Measurements from ENCODE around the gene CATSPER1.
"Not testable (repeated sequence)": the region's sequence is repeated elsewhere in the genome, so short reads cannot be mapped to it uniquely, and the experiment has no call there.

Gene CATSPER1

DNA sequence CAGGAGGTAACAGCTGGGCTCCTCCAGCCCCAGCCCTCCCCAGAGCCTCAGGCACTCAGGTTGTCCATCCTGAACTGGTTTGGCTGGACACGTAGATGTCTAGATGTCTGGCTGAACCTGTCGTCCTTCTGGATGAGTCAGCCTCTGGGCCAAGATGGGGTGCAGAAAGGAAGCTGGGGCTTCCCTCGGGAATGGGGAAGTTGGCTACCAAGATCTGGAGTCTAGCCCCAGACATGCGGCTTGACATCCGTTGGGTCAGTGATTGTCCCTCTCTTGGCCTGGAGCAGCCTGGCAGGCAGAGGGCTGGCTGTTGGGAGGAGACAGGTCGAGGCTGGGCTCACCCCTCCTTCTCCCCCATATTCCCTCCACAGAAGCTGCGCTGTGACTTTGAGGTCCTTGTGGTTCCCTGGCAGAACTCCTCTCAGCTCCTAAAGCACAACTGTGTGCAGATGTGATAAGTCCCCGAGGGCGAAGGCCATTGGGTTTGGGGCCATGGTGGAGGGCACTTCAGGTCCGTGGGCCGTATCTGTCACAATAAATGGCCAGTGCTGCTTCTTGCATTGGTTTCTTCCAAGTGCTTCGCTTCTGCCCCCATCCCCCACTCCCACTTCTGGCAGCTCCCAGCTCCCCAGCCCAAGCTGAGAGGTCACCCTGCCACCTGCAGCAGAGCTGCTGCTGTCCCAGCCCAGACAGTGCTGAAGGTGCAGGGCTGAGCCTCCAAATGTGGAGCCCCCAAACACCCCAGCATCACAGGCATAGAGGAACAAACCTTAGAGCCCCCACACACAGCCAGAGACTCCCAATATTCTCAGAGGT is 13.1 kb downstream of the CATSPER1 start:
- TF ChIP-seq, protein P1, sequence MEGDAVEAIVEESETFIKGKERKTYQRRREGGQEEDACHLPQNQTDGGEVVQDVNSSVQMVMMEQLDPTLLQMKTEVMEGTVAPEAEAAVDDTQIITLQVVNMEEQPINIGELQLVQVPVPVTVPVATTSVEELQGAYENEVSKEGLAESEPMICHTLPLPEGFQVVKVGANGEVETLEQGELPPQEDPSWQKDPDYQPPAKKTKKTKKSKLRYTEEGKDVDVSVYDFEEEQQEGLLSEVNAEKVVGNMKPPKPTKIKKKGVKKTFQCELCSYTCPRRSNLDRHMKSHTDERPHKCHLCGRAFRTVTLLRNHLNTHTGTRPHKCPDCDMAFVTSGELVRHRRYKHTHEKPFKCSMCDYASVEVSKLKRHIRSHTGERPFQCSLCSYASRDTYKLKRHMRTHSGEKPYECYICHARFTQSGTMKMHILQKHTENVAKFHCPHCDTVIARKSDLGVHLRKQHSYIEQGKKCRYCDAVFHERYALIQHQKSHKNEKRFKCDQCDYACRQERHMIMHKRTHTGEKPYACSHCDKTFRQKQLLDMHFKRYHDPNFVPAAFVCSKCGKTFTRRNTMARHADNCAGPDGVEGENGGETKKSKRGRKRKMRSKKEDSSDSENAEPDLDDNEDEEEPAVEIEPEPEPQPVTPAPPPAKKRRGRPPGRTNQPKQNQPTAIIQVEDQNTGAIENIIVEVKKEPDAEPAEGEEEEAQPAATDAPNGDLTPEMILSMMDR (conservative IDR thresholded peaks at IDR 0.05; ENCODE audit: low read depth, low read length), result no peak
- DNase-seq (ENCODE audit: low read depth), result no peak
- H3K4me3 ChIP-seq (ENCODE audit: low read length), result no peak overlapping the region

DNA sequence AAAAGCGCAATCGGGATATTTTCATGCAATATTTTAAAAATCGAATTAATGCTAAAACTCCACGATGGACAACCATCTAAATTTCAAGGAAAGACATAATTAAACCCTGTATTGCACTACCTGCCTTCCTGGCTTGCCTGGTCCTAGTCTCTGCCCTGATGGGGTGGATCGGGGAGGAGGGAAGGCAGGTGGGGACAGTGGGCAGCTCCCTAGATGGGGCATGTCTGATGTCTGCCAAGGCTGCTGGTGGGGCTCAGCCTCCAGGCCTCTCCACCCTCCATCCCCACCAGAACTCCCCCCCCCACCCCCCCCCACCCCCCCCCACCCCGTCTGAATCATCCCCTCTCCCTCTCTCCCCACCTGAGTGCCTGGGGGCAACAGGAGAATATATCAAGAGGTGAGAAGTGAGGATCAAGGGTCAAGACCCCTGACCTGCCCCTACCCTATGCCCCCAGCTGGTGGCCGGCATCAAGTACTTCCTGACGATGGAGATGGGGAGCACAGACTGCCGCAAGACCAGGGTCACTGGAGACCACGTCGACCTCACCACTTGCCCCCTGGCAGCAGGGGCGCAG is 13.8 kb downstream of the CATSPER1 start:
- no peak for DNase-seq (ENCODE audit: low read depth)
- H3K4me3 ChIP-seq (ENCODE audit: low read length), result no peak overlapping the region
- TF ChIP-seq, protein P1 (conservative IDR thresholded peaks at IDR 0.05; ENCODE audit: low read depth, low read length), result no peak

DNA sequence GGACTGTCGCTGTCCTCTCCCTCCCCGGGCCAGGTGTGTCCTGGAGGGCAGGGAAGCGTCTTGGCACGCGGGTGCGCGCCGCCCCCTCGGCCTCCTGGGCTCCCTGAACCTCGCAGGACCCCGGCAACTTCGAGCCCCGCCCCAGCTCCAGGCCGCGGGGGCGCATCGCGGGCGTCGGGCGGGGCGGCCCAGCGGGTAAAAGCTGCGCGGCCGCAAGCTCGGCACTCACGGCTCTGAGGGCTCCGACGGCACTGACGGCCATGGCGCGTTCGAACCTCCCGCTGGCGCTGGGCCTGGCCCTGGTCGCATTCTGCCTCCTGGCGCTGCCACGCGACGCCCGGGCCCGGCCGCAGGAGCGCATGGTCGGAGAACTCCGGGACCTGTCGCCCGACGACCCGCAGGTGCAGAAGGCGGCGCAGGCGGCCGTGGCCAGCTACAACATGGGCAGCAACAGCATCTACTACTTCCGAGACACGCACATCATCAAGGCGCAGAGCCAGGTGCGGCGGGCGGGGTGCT is 14.4 kb downstream of the CATSPER1 start, which contains the start of gene CST6:
Gene CST6, plus strand, starts transcription at position 224 of the 519 bp plus-strand sequence. Its CDS starts 37 bp downstream, at position 261.
- no peak for DNase-seq (ENCODE audit: low read depth)
- H3K4me3 ChIP-seq (ENCODE audit: low read length), result no peak within 1 kb of the TSS
- TF ChIP-seq, protein P1 (conservative IDR thresholded peaks at IDR 0.05; ENCODE audit: low read depth, low read length), result no peak

DNA sequence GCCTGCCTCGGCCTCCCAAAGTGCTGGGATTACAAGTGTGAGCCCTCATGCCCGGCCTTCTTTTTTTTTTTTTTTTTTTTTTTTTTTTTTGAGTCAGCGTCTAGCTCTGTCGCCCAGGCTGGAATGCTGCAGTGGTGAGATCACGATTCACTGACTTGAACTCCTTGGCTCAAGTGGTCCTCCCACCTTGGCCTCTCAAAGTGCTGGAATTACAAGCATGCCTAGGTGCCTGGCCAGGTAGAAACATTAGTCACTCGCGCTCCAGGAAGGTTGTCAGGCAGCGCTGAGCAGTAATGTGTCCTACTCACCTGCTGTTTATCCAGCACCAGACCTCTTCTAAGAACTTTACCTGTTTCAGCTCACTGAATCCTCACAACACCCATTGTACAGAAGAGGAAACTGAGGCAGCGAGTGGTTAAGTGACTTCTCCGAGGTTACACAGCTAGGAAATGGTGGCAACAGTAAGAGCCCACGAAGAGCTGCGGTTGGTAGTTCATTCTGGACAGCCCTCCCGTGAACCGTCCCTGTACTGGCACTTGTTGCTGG is 15.0 kb downstream of the CATSPER1 start:
- TF ChIP-seq, protein P1 (conservative IDR thresholded peaks at IDR 0.05; ENCODE audit: low read depth, low read length), result no peak
- H3K4me3 ChIP-seq (ENCODE audit: low read length), result no peak overlapping the region
- DNase-seq (ENCODE audit: low read depth), result peak; percentile 39

DNA sequence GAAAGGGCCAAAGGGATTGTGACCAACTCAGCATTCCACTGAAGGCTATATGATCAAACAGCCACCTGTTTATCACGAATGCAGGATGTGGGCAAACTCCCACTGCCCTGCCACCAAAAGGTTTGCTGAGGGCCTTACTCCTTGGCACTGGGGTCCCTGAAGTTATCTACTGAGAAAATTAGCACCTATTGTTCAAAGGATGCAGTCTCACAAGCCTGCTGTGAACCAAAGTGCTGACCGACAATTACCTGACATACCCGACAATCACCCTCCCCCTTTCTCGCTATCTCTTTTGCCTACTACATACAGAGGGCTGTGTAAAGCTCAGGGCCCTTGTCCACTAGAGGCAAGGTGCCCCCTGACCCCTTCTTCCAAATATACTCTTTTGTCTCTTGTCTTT is 16.2 kb downstream of the CATSPER1 start:
- DNase-seq (ENCODE audit: low read depth); H3K4me3 ChIP-seq (ENCODE audit: low read length): not testable (repeated sequence)

DNA sequence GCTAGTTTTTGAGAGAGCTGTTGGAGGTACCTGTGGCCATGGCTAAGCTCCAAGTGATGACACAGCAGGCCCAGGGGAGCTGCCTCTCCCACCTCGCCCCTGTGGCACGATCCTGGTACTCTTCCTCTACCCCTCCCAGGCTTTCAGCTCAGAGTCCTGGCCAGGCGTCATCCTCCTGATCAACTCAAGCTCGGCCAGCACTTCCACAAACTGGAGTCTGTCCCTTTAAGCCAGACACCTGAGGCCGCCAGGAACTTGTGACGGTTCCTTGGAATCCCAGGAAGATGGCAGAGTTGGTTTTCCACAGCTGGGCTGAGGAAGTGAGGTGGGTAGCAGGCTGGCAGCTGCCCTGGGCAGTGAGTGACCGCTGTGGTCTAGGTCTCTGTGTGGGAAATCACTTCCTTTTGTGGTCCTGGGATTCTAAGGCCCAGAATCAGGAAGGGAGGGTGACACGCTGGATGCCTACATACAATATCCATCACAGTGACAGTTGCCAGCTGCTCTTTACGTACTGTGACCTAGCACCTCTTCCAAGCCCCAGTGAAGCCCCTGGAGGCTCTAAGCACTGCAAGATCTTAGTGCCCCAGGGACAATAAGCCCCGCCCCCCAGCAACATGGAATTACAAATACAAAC is 17.7 kb downstream of the CATSPER1 start:
- DNase-seq (ENCODE audit: low read depth), result no peak
- H3K4me3 ChIP-seq (ENCODE audit: low read length), result no peak overlapping the region
- TF ChIP-seq, protein P1 (conservative IDR thresholded peaks at IDR 0.05; ENCODE audit: low read depth, low read length), result no peak

DNA sequence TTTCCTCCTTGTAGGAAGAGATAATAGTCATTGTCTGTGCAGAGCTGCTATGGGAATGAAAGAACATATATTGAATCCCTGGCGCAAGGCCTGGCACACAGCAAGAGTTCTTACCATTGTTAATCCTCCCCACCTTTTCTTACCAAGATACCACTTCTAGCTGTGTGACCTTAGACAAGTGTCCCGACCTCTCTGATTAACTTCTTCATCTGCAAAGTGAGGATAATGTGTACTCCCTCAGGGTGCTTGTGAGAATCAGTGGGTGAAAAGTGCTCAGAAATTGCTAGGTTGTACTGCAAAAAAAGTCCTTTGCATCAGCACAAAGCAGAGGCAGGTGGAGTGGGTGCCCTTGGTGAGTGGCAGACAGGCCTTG is 18.2 kb downstream of the CATSPER1 start:
- H3K4me3 ChIP-seq (ENCODE audit: low read length), result no peak overlapping the region
- TF ChIP-seq, protein P1 (conservative IDR thresholded peaks at IDR 0.05; ENCODE audit: low read depth, low read length), result no peak
- no peak for DNase-seq (ENCODE audit: low read depth)
